Trophoblast cell (in vitro differentiated cells and primary cell): ENCODE results near the gene KRTAP10-7.

ENCODE experiments used
- DNase-seq, 2 donors: peaks; one replicate each; pipeline ENCODE4 v3.0.0-alpha.2; 2016
- H2AFZ ChIP-seq: 2 replicates; pipeline ENCODE4 v1.6.1; 2013; ENCODE audit warnings: low read length, moderate library complexity, mild to moderate bottlenecking; ENCODE audit not compliant: insufficient read depth, poor library complexity
- H2AK5ac ChIP-seq: 2 replicates; pipeline ENCODE4 v1.6.1; 2013; ENCODE audit warnings: mild to moderate bottlenecking, low read length
- H2BK120ac ChIP-seq: 2 replicates; pipeline ENCODE4 v1.6.1; 2013; ENCODE audit warnings: low read length, mild to moderate bottlenecking, moderate library complexity; ENCODE audit not compliant: insufficient read depth, poor library complexity
- H2BK12ac ChIP-seq: 2 replicates; pipeline ENCODE4 v1.6.1; 2013; ENCODE audit warnings: mild to moderate bottlenecking, low read length, moderate library complexity
- H2BK5ac ChIP-seq: 2 replicates; pipeline ENCODE4 v1.6.1; 2013; ENCODE audit warnings: low read length, low read depth, moderate library complexity, mild to moderate bottlenecking; ENCODE audit not compliant: poor library complexity
- H3K14ac ChIP-seq: 2 replicates; pipeline ENCODE4 v1.6.1; 2013; ENCODE audit warnings: mild to moderate bottlenecking, low read length
- H3K18ac ChIP-seq: 2 replicates; pipeline ENCODE4 v1.6.1; 2013; ENCODE audit warnings: mild to moderate bottlenecking, low read length
- H3K23ac ChIP-seq: 2 replicates; pipeline ENCODE4 v1.6.1; 2013; ENCODE audit warnings: low read length
- H3K27ac ChIP-seq: 2 replicates; pipeline ENCODE4 v1.5.1; 2013; ENCODE audit warnings: low read depth, mild to moderate bottlenecking, inconsistent platforms, low read length, moderate library complexity
- H3K27me3 ChIP-seq: 2 replicates; pipeline ENCODE4 v1.6.1; 2013; ENCODE audit warnings: inconsistent platforms, mild to moderate bottlenecking, low read length, moderate library complexity; ENCODE audit not compliant: insufficient read depth
- H3K36me3 ChIP-seq, 2 experiments: 1 replicate in 1 of 2; 2 replicates in 1 of 2; pipeline ENCODE4 v1.6.1; 2013; ENCODE audit warnings: low read length in 2 of 2, mild to moderate bottlenecking in 2 of 2, moderate library complexity in 1 of 2; ENCODE audit not compliant: insufficient read depth in 2 of 2, control insufficient read depth in 1 of 2
- H3K4ac ChIP-seq: 2 replicates; pipeline ENCODE4 v1.6.1; 2013; ENCODE audit warnings: low read depth, mild to moderate bottlenecking, low read length, moderate library complexity
- H3K4me1 ChIP-seq, 2 experiments: 1 replicate in 1 of 2; 2 replicates in 1 of 2; pipeline ENCODE4 v1.6.1; 2013; ENCODE audit warnings: low read length in 2 of 2, mild to moderate bottlenecking in 2 of 2, moderate library complexity in 1 of 2; ENCODE audit not compliant: insufficient read depth in 2 of 2, control insufficient read depth in 1 of 2
- H3K4me2 ChIP-seq: 2 replicates; pipeline ENCODE4 v1.6.1; 2013; ENCODE audit warnings: inconsistent platforms, mild to moderate bottlenecking, low read length, moderate library complexity
- H3K4me3 ChIP-seq: 2 replicates; pipeline ENCODE4 v1.5.1; 2013; ENCODE audit warnings: mild to moderate bottlenecking, low read depth, low read length, inconsistent platforms
- H3K79me1 ChIP-seq: one replicate; pipeline ENCODE4 v1.6.1; 2013; ENCODE audit warnings: low read length
- H3K79me2 ChIP-seq: 2 replicates; pipeline ENCODE4 v1.6.1; 2013; ENCODE audit warnings: low read length, mild to moderate bottlenecking; ENCODE audit not compliant: control insufficient read depth, insufficient read depth, poor library complexity
- H3K9ac ChIP-seq: 2 replicates; pipeline ENCODE4 v1.6.1; 2013; ENCODE audit warnings: mild to moderate bottlenecking, low read length
- H3K9me3 ChIP-seq: 2 replicates; pipeline ENCODE4 v1.6.1; 2013; ENCODE audit warnings: low read depth, mild to moderate bottlenecking, control low read depth, inconsistent platforms, low read length; ENCODE audit not compliant: insufficient read depth
- H4K12ac ChIP-seq: 2 replicates; pipeline ENCODE4 v1.6.1; 2013; ENCODE audit warnings: low read depth, mild to moderate bottlenecking, low read length, moderate library complexity
- H4K8ac ChIP-seq: 2 replicates; pipeline ENCODE4 v1.6.1; 2013; ENCODE audit warnings: low read depth, mild to moderate bottlenecking, low read length, moderate library complexity
- H4K91ac ChIP-seq: one replicate; pipeline ENCODE4 v1.6.1; 2013; ENCODE audit warnings: low read depth, mild to moderate bottlenecking, low read length, moderate library complexity
- WGBS: extraction: QIAGEN DNeasy Blood & Tissue Kit; methylation state at CpG from one replicate; pipeline ENCODE4 v1.1.7; 2013; ENCODE audit warnings: missing lambda C conversion rate; ENCODE audit not compliant: insufficient read length, insufficient coverage; ENCODE audit errors: extremely low coverage; 5-methylcytosine and 5-hydroxymethylcytosine counted together

KRTAP10-7 gene

DNA sequence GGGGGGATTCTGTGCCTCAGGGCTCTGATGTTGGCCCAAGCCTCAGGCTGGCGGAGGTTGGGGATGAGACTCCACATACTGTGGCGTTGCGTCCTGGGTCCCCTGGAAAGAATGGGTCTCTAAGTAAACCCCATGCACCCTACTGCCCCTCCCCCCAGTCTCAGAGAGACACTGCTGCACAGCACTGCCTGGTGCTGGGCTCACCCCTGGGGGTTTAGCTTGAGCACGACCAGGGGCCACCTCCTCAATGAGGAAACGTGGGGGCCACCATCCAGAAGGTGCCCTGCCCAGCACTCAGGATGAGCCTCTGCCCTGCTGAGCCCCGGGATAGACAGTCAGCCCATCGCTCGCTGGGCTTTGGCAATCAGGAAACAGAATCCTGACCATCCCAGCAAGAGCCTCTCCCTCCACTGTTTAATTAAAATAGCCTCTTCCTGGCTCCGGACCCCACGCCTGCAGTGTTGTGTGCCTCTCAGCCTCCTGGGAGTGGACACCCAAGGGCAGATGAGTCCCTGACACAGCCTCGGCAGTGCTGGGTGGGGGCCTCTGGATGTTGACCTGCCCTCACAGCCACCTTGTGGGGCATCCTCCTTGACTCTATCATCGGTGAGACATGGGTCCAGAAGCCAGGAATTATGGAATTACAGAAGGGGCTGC lies 30.4 kb upstream of the KRTAP10-7 start:
- Histone ChIP-seq H4K12ac (no peak overlapping the region), H3K79me2 (no peaks in the 10 kb centered on the region), H2BK12ac (no peak overlapping the region), H4K8ac (no peak overlapping the region), H3K79me1 (no peaks in the 10 kb centered on the region), H3K4me2 (no peak overlapping the region), H3K4me3 (no peak overlapping the region), H3K4ac (no peak overlapping the region), H3K14ac (no peak overlapping the region), H2AK5ac (no peak overlapping the region), H4K91ac (no peak overlapping the region), H3K9ac (no peak overlapping the region), H3K27ac (no peak overlapping the region), H2BK5ac (no peak overlapping the region), H3K27me3 (no peaks in the 10 kb centered on the region), H3K18ac (no peak overlapping the region), H2BK120ac (no peak overlapping the region), H3K36me3 (no peaks in the 10 kb centered on the region), H2AFZ (no peak overlapping the region), H3K9me3 (peaks cover 11% of the 10 kb centered on the region), H3K23ac (no peak overlapping the region), H3K4me1 (no peaks in the 10 kb centered on the region)
- WGBS = no CpG with 5 or more reads among the region's 12 CpGs
- no peak for DNase-seq

DNA sequence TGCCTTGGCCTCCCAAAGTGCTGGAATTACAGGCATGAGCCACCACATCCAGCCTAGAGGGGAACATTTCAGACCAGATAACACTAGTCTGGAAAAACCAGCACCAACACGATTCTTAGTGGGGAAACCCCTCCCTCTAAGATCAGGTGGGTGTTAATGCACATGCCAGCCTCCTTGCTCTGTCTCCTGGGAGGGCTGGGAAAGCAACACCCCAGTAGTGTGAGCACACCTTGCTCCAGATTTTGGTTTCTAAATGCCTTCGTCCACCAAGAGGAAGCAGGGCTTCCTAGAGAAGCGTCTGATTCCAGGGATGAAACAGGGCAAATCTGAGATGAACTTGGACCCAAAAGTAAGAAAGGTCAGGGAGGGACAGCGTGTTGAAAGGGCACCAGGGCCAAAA lies 29.1 kb upstream of the KRTAP10-7 start:
- Histone ChIP-seq H2AK5ac (no peak overlapping the region), H3K36me3 (no peaks in the 10 kb centered on the region), H3K79me1 (no peaks in the 10 kb centered on the region), H3K18ac (no peak overlapping the region), H3K27ac (no peak overlapping the region), H3K27me3 (no peaks in the 10 kb centered on the region), H2AFZ (no peak overlapping the region), H2BK12ac (no peak overlapping the region), H2BK5ac (no peak overlapping the region), H3K79me2 (no peaks in the 10 kb centered on the region), H3K9me3 (peaks cover 12% of the 10 kb centered on the region), H3K4me1 (no peaks in the 10 kb centered on the region), H3K4me2 (no peak overlapping the region), H3K9ac (no peak overlapping the region), H4K8ac (no peak overlapping the region), H3K23ac (no peak overlapping the region), H3K4ac (no peak overlapping the region), H3K4me3 (no peak overlapping the region), H3K14ac (no peak overlapping the region), H2BK120ac (no peak overlapping the region), H4K91ac (no peak overlapping the region), H4K12ac (no peak overlapping the region)
- WGBS = no CpG with 5 or more reads among the region's 4 CpGs
- DNase-seq = no peak

DNA sequence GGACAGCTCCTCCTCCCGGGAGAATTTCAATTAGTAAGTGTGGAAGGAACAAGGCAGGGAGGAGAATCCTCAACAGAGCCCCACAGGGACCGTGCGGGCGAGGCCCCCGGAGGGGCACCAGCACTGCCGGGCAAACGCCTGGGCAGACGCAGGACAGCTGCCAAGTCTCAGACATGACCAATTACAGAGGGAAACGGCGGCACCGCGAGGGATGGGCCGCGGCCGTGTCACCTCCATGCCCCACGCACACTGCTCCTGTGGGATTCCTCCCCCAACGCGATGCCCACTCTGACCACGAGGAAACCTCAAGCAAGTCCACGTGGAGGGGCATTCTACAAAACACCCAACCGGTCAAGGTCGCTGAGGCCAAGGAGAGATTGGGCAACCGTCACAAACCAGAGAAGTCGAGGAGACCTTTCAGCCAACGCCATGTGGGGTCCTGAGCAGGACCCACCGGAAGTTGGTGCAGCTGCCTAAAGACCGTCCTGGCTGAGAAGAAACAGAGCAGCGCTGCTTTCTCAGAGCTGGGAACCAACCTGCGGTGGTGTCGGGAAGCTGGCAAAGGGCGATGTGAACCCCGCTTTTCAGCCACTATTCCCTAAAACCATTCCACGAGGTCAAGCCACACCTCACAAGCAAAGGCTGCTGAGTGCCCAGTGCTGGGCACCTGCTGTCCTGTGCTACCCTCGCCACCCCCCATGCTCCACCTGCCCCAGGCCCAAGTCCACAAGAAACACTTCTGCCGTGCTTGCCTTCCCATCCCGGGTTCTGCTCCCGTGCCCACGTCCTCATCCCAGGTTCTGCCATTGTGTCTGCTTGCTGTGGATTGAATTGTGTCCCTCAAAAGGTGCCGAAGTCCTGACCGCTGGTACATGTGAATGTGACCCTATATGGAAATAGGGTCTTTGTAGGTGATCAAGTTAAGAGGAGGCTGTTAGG lies 28.3 kb upstream of the KRTAP10-7 start:
- WGBS = no CpG with 5 or more reads among the region's 40 CpGs
- no peaks in the 10 kb centered on the region for H3K27me3 ChIP-seq

DNA sequence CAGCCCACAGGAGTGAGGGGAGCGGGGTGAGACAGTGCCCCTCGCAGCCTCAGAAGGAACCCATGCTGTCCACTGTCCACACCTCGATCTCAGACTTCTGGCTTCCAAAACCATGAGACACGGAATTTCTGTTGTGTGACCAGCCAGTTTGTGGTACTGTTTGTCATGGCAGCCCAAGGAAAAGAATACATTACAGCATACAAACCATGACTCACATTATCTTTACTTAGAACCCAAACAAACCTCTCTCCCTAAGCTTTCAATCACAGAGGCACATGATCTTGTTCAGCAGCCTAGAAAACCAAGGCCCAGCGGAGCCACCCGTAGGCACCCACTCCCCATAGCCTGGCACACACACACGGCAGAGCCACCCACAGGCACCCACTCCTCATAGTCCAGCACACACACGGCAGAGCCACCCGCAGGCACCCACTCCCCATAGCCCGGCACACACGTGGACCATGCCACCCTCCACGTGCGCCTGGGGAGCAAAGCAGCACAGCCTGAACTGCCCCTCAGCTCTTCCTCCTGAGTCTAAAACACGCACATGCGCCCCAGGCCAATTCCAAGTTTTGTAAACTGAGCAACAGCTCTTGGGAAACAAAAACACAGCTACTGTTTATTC lies 27.3 kb upstream of the KRTAP10-7 start:
- Histone ChIP-seq H3K36me3 (no peaks in the 10 kb centered on the region), H4K8ac (no peak overlapping the region), H3K4me3 (no peak overlapping the region), H4K12ac (no peak overlapping the region), H3K79me1 (no peaks in the 10 kb centered on the region), H3K4ac (no peak overlapping the region), H3K23ac (no peak overlapping the region), H3K18ac (no peak overlapping the region), H3K14ac (no peak overlapping the region), H4K91ac (no peak overlapping the region), H2BK5ac (no peak overlapping the region), H3K9me3 (peaks cover 17% of the 10 kb centered on the region), H3K27me3 (no peaks in the 10 kb centered on the region), H2AFZ (no peak overlapping the region), H2AK5ac (no peak overlapping the region), H3K4me2 (no peak overlapping the region), H3K27ac (no peak overlapping the region), H3K4me1 (no peaks in the 10 kb centered on the region), H2BK12ac (no peak overlapping the region), H3K79me2 (no peaks in the 10 kb centered on the region), H2BK120ac (no peak overlapping the region), H3K9ac (no peak overlapping the region)
- WGBS = no CpG with 5 or more reads among the region's 15 CpGs
- DNase-seq = no peak

More for the DNA sequence above, 28.3 kb upstream of the KRTAP10-7 start:
- H3K18ac ChIP-seq = no peak overlapping the region
- H3K4ac ChIP-seq = no peak overlapping the region
- H3K4me1 ChIP-seq = no peaks in the 10 kb centered on the region
- H3K4me3 ChIP-seq = peak overlapping the region; percentile 43
- no peaks in the 10 kb centered on the region for H3K79me2 ChIP-seq
- no peak overlapping the region for H2BK12ac ChIP-seq
- H2AFZ ChIP-seq = no peak overlapping the region
- no peak overlapping the region for H3K4me2 ChIP-seq
- H2BK5ac ChIP-seq = no peak overlapping the region
- no peak overlapping the region for H3K27ac ChIP-seq
- H4K12ac ChIP-seq = no peak overlapping the region
- H4K91ac ChIP-seq = no peak overlapping the region
- H3K9me3 ChIP-seq = peaks cover 13% of the 10 kb centered on the region
- H2BK120ac ChIP-seq = no peak overlapping the region
- H4K8ac ChIP-seq = no peak overlapping the region
- no peak overlapping the region for H3K14ac ChIP-seq
- no peak overlapping the region for H3K23ac ChIP-seq
- DNase-seq = no peak
- no peak overlapping the region for H2AK5ac ChIP-seq
- no peaks in the 10 kb centered on the region for H3K79me1 ChIP-seq
- H3K9ac ChIP-seq = no peak overlapping the region
- no peaks in the 10 kb centered on the region for H3K36me3 ChIP-seq
